CD14-positive monocyte (primary cell): ENCODE results near the gene MB21D2. TPM values are rescaled to one million over a fixed set of nuclear protein-coding genes. Genes with fewer than 3 reads are reported as not detected.

Experiments
- DNase-seq, 3 donors: peaks; one replicate each; pipeline ENCODE4 v3.0.0-alpha.2; 2011 to 2022
- H2AFZ ChIP-seq: 2 replicates; pipeline ENCODE4 v1.6.0; 2012; ENCODE audit warnings: mild to moderate bottlenecking, low read depth, low read length, inconsistent platforms; ENCODE audit not compliant: insufficient read depth, poor library complexity, severe bottlenecking
- H3K27ac ChIP-seq, 2 donors: 1 replicate in 1 of 2; 2 replicates in 1 of 2; pipeline ENCODE4 v1.5.1; 2012 to 2013; ENCODE audit warnings: low read length in 2 of 2, control low read depth in 1 of 2, inconsistent platforms in 1 of 2, low read depth in 1 of 2, mild to moderate bottlenecking in 1 of 2
- H3K27me3 ChIP-seq, 2 donors: one replicate each; pipeline versions ENCODE4 v1.6.0 to v1.6.1; 2011 to 2013; ENCODE audit warnings: low read length in 2 of 2; ENCODE audit not compliant: control insufficient read depth in 2 of 2, insufficient read depth in 2 of 2
- H3K36me3 ChIP-seq, 2 donors: replicated peaks in 1 of 2; 1 replicate in 1 of 2; 2 replicates in 1 of 2; pipeline versions ENCODE4 v1.5.1 to v1.6.1; 2012 to 2013; ENCODE audit warnings: low read length in 2 of 2, control low read depth in 1 of 2, inconsistent platforms in 1 of 2, mild to moderate bottlenecking in 1 of 2; ENCODE audit not compliant: insufficient read depth in 2 of 2, control insufficient read depth in 1 of 2
- H3K4me1 ChIP-seq, 2 donors: 1 replicate in 1 of 2; 2 replicates in 1 of 2; pipeline versions ENCODE4 v1.5.1 to v1.6.1; 2012 to 2013; ENCODE audit warnings: low read length in 2 of 2, control low read depth in 1 of 2, inconsistent platforms in 1 of 2, mild to moderate bottlenecking in 1 of 2, moderate library complexity in 1 of 2; ENCODE audit not compliant: insufficient read depth in 2 of 2, control insufficient read depth in 1 of 2
- H3K4me2 ChIP-seq: replicated peaks from 2 replicates; pipeline ENCODE3; 2012; ENCODE audit warnings: low read length, moderate library complexity, mild to moderate bottlenecking; ENCODE audit not compliant: poor library complexity, severe bottlenecking; ENCODE audit errors: extremely low read depth
- H3K4me3 ChIP-seq, 3 experiments: fragments of 200-600 bp in 1 of 3; sonication (generic) in 1 of 3; replicated peaks in 1 of 3; 1 replicate in 2 of 3; 2 replicates in 1 of 3; pipeline ENCODE4 v1.5.1; 2011 to 2013; ENCODE audit warnings: low read length in 3 of 3, mild to moderate bottlenecking in 3 of 3, control low read depth in 2 of 3, low read depth in 2 of 3, inconsistent platforms in 1 of 3, moderate library complexity in 1 of 3
- H3K79me2 ChIP-seq: 2 replicates; pipeline ENCODE4 v1.6.0; 2012; ENCODE audit warnings: mild to moderate bottlenecking, control low read depth, inconsistent platforms, low read length, moderate library complexity; ENCODE audit not compliant: insufficient read depth
- H3K9ac ChIP-seq: 2 replicates; pipeline ENCODE4 v1.6.0; 2017; ENCODE audit warnings: low read length, mild to moderate bottlenecking; ENCODE audit not compliant: insufficient read depth, poor library complexity, severe bottlenecking
- H3K9me3 ChIP-seq, 2 donors: replicated peaks in 1 of 2; 1 replicate in 1 of 2; 2 replicates in 1 of 2; pipeline versions ENCODE4 v1.5.1 to v1.6.1; 2012 to 2013; ENCODE audit warnings: low read length in 2 of 2, control low read depth in 1 of 2; ENCODE audit not compliant: control insufficient read depth in 1 of 2, insufficient read depth in 1 of 2
- H4K20me1 ChIP-seq: 2 replicates; pipeline ENCODE4 v1.6.0; 2012; ENCODE audit warnings: mild to moderate bottlenecking, low read length, control low read depth, moderate library complexity; ENCODE audit not compliant: insufficient read depth
- H3K27ac Mint-ChIP-seq, 7 donors: one replicate each; pipeline ENCODE4 v1.8.0; 2020; ENCODE audit warnings: mild to moderate bottlenecking in 7 of 7, mixed read lengths in 7 of 7, moderate library complexity in 6 of 7, inconsistent platforms in 2 of 7
- H3K27me3 Mint-ChIP-seq, 3 donors: one replicate each; pipeline ENCODE4 v1.8.0; 2021 to 2022; ENCODE audit warnings: low read depth in 3 of 3, mild to moderate bottlenecking in 3 of 3, mixed read lengths in 3 of 3, moderate library complexity in 3 of 3, inconsistent platforms in 1 of 3
- H3K36me3 Mint-ChIP-seq, 2 donors: one replicate each; pipeline ENCODE4 v1.8.0; 2020; ENCODE audit warnings: mixed read lengths in 2 of 2, inconsistent platforms in 1 of 2, mild to moderate bottlenecking in 1 of 2
- H3K4me1 Mint-ChIP-seq: one replicate; pipeline ENCODE4 v1.8.0; 2020; ENCODE audit warnings: mild to moderate bottlenecking, mixed read lengths
- H3K4me3 Mint-ChIP-seq, 2 donors: one replicate each; pipeline ENCODE4 v1.8.0; 2020; ENCODE audit warnings: mild to moderate bottlenecking in 2 of 2, mixed read lengths in 2 of 2, moderate library complexity in 1 of 2
- H3K9me3 Mint-ChIP-seq, 7 donors: one replicate each; pipeline ENCODE4 v1.8.0; 2020 to 2022; ENCODE audit warnings: mixed read lengths in 7 of 7, mild to moderate bottlenecking in 6 of 7, moderate library complexity in 6 of 7, inconsistent platforms in 2 of 7
- CTCF ChIP-seq: fragments of 200-600 bp; IDR thresholded peaks from one replicate; pipeline ENCODE4 v1.8.0; 2022; ENCODE audit warnings: antibody characterized with exemption, mild to moderate bottlenecking
- WGBS: methylation state at CpG from one replicate; pipeline ENCODE4 v1.1.5; 2013; ENCODE audit warnings: missing lambda C conversion rate; ENCODE audit not compliant: insufficient coverage; 5-methylcytosine and 5-hydroxymethylcytosine counted together
- intact Hi-C, 2 donors: fragments of 100-400 bp; cut with micrococcal nuclease; formaldehyde crosslinking; loops; one replicate each; pipeline versions ENCODE4 v1.15.0 to v1.15.1; 2023
- polyA plus RNA-seq, 3 donors: library from polyadenylated mRNA; depleted of rRNA in 1 of 3; unstranded in 2 of 3; stranded (reverse) in 1 of 3; fragments of 300-500 nt in 2 of 3; fragments of >200 nt in 1 of 3; fragmentation: Illumina TruSeq in 2 of 3; gene quantifications; 1 replicate in 2 of 3; 2 replicates in 1 of 3; pipeline ENCODE4 v1.2.3, GENCODE V29; 2012 to 2021

The MB21D2 gene
- polyA plus RNA-seq, 3 donors = 0.37 to 0.77 (median 0.59) TPM

DNA sequence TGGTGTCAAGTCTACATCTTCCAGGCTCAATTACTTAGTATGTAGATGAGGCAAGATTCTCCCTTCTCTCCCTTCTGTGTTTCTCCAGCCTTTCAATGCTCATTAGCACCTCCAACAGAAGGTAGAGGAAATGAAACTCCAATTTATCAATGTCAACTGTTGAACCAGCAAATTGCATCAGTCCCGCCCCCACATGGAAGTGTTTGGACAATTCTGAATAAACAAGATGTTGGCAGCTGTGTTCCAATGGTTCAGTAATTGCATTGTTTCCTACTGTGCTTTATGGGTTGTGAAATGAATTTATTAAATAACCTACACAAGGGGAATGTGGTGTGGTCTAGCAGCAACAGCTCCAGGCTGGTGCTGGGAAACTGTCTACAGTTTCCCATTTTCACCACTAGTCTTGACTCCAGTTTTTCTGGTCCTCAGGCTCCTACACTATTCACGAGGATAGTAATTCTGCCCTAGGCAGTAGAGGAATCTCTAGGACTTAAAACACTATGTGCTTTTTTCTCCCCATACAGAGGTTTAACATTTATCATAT, 91.9 kb downstream of the MB21D2 start:
- no peak for TF ChIP-seq CTCF

GRCh38 chr3:192825216-192825615, 92.4 kb downstream of the MB21D2 start:
- H3K27ac ChIP-seq = no peak overlapping the region
- H4K20me1 ChIP-seq = no peaks in the 10 kb centered on the region
- H3K9me3 ChIP-seq = no peaks in the 10 kb centered on the region
- H3K4me3 ChIP-seq = no peak overlapping the region
- WGBS = no CpG with 5 or more reads among the region's 1 CpG
- H3K27ac Mint-ChIP-seq = no peak overlapping the region
- H3K36me3 ChIP-seq = no peaks in the 10 kb centered on the region
- TF ChIP-seq CTCF = no peak
- no peaks in the 10 kb centered on the region for H3K36me3 Mint-ChIP-seq
- H3K9me3 Mint-ChIP-seq = peaks cover 0 to 7% (median 0%) of the 10 kb centered on the region in 7 donors
- H3K27me3 ChIP-seq = no peaks in the 10 kb centered on the region
- H3K9ac ChIP-seq = no peak overlapping the region
- H3K4me3 Mint-ChIP-seq = no peak overlapping the region
- no peak overlapping the region for H2AFZ ChIP-seq
- no peaks in the 10 kb centered on the region for H3K79me2 ChIP-seq
- H3K27me3 Mint-ChIP-seq = peaks cover 3 to 12% (median 4%) of the 10 kb centered on the region in 3 donors
- intact Hi-C loops = no loop called here
- H3K4me1 Mint-ChIP-seq = no peaks in the 10 kb centered on the region
- no peaks in the 10 kb centered on the region for H3K4me1 ChIP-seq
- no peak for DNase-seq
- H3K4me2 ChIP-seq = no peak overlapping the region

More for the DNA sequence above, 91.9 kb downstream of the MB21D2 start:
- no peak overlapping the region for H3K4me3 ChIP-seq
- H3K4me1 ChIP-seq = no peaks in the 10 kb centered on the region
- no peaks in the 10 kb centered on the region for H3K36me3 ChIP-seq
- Mint-ChIP-seq H3K36me3 (no peaks in the 10 kb centered on the region), H3K27ac (no peak overlapping the region), H3K27me3 (peaks cover 4 to 12% (median 5%) of the 10 kb centered on the region in 3 donors), H3K4me1 (no peaks in the 10 kb centered on the region), H3K4me3 (no peak overlapping the region), H3K9me3 (peaks cover 0 to 7% (median 0%) of the 10 kb centered on the region in 7 donors)
- H3K9me3 ChIP-seq = no peaks in the 10 kb centered on the region
- intact Hi-C loops = no loop called here
- H2AFZ ChIP-seq = no peak overlapping the region
- DNase-seq = no peak
- no peaks in the 10 kb centered on the region for H4K20me1 ChIP-seq
- H3K4me2 ChIP-seq = no peak overlapping the region
- no peaks in the 10 kb centered on the region for H3K79me2 ChIP-seq
- no peak overlapping the region for H3K9ac ChIP-seq
- no peak overlapping the region for H3K27ac ChIP-seq
- H3K27me3 ChIP-seq = no peaks in the 10 kb centered on the region
- WGBS = no CpG with 5 or more reads among the region's 2 CpGs
